GM12801 (cell line): Measurements from ENCODE around the gene WDR90.

Experiments
- TF ChIP-seq, protein P1 (sequence below): IDR thresholded peaks from one replicate; pipeline ENCODE4 v1.5.1; 2011; ENCODE audit warnings: control low read depth; ENCODE audit not compliant: insufficient read length; ENCODE audit errors: extremely low read depth

Gene WDR90

DNA sequence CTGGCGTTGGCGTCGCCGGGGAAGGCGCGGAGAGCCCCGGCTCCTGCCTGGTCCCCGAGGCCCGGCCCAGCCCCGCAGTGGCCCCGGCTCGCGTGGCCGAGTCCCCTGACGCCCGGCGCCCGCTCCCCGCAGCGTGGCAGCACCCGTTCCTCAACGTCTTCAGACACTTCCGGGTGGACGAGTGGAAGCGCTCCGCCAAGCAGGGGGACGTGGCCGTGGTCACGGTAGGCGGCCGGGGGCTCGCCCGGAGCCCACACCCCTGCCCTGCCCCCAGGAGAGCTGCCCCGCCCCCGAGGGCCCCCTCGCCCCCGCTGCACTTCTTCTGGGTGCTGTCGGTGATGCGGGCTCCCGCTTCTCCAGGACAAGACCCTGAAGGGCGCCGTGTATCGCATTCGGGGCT is 466 bp downstream of the WDR90 start:
- TF ChIP-seq, protein P1, sequence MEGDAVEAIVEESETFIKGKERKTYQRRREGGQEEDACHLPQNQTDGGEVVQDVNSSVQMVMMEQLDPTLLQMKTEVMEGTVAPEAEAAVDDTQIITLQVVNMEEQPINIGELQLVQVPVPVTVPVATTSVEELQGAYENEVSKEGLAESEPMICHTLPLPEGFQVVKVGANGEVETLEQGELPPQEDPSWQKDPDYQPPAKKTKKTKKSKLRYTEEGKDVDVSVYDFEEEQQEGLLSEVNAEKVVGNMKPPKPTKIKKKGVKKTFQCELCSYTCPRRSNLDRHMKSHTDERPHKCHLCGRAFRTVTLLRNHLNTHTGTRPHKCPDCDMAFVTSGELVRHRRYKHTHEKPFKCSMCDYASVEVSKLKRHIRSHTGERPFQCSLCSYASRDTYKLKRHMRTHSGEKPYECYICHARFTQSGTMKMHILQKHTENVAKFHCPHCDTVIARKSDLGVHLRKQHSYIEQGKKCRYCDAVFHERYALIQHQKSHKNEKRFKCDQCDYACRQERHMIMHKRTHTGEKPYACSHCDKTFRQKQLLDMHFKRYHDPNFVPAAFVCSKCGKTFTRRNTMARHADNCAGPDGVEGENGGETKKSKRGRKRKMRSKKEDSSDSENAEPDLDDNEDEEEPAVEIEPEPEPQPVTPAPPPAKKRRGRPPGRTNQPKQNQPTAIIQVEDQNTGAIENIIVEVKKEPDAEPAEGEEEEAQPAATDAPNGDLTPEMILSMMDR, result no peak

DNA sequence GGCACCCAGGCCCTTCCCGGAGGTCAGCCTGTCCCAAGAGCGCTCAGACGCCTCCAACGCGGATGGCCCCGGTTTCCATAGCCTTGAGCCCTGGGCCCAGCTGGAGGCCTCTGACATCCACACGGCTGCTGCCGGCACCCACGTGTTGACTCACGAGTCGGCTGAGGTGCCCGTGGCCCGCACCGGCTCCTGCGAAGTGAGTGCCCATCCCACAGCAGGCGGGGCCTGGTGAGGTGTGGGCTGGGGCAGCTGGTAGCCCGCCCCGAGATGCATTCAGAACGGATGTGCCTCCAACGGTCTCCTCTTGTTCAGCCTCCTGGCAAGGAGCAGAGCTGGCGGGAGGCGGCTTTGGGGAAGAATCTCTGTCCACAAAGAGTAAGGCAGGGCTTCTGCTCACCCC is 2.7 kb downstream of the WDR90 start:
- TF ChIP-seq, protein P1, result no peak

DNA sequence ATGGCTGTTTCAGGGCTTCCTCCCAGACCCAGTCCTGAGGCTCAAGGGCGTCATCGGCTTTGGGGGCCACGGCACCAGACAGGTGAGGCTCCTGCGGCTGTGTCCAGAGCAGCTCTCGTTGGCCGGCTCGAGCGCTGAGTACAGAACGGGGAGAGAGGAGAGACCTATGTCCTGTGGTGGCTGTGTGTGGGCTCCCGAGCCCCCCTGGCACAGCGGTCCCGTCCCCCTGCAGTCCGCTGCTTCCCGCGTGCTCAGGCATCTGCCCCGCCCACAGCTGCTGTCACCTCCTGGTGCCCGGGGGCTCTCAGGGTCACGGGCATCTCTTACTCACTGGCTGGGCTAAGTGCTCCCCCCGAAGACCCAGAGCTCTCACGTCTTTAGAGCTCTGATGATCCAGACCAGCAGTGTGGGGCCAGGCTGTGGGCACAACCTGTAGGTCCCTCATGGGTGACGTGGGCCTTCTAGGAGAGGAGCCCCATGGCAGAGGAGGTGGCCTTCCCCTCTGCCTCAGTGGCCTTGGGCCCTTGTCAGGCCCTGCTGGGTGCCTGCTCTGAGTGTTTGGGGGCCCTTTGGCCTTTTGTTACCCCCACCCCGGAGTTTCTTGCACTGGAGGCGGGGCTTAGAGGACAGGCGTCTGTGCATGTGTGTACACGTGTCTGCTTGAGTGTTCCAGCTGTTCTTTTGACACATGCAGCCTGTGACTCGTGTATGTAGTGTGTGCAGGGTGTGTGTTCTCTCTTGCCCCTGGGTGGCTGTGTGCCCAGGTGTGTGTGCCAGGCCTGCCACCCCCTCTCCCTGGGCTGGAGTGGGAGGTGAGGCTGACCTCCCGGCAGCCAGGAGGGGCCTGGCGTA is 3.5 kb downstream of the WDR90 start:
- TF ChIP-seq, protein P1, result no peak

DNA sequence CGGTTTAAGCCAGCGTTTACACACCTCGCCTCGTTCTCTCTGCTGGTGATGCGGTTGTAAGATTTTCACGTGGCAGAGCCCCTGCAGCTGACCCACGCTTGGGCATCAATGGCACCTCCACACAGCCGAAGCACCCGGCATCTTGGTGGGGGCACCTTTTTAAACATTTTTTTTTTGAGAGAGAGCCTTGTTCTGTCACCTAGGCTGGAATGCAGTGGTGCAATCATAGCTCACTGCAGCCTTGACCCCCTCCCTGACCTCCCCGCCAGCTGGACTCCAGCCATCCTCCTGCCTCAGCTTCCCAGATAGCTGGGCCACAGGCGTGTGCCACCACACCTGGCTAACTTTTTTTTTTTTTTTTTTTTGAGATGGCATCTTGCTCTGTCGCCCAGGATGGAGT is 4.9 kb downstream of the WDR90 start:
- TF ChIP-seq, protein P1, result no peak

DNA sequence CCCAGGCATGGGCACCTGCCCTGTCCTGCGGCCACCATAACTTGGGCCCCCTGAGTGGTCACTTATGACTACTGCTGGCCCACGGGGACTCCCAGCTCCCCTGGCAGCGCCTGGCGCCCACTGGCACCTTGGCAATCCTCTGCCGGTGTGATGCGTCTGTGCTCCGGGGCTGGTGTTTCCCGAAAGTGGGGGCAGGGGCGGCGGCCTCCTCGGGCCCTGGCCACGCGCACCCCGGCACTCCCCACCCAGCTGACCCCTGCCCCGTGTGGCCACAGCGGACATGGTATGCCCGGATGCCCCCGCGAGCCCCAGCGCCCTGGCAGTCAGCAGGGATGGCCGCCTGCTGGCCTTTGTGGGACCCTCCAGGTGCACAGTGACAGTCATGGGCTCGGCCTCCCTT is 8.3 kb downstream of the WDR90 start:
- TF ChIP-seq, protein P1, result no peak

- TF ChIP-seq, protein P1, result no peak
These were observed 9.8 kb downstream of the WDR90 start for GRCh38 chr16:658679-659571.

GRCh38 chr16:659618-660017 is 10.5 kb downstream of the WDR90 start:
- TF ChIP-seq, protein P1, result no peak
